ENCODE data around the gene CD300A. TPM values are rescaled to one million over a fixed set of nuclear protein-coding genes. Genes with fewer than 3 reads are reported as not detected.

The CD300A gene
- total and polyA plus RNA-seq, 2 donors (not counting 3 experiments of a cell fraction or from before 2014, with no cell fraction given) = not detected

- ChIA-PET POLR2A (no interaction called here), CTCF (no interaction called here)
- Histone ChIP-seq H3K9ac (replicated peaks; ENCODE audit: extremely low read depth, insufficient read depth, low read length) (no peak overlapping the region), H3K27me3 (ENCODE audit: control insufficient read depth in 2 of 2, insufficient read depth in 2 of 2, low read length in 2 of 2) (no peaks in the 10 kb centered on the region), H4K20me1 (replicated peaks; ENCODE audit: control insufficient read depth, extremely low read depth, insufficient read depth, low read length) (no peaks in the 10 kb centered on the region), H3K4me3 (replicated peaks in 1 of 3; ENCODE audit: insufficient read depth in 1 of 3, low read depth in 1 of 3, low read length in 3 of 3) (no peak overlapping the region), H3K9me3 (replicated peaks; ENCODE audit: control insufficient read depth, insufficient read depth, low read length) (no peaks in the 10 kb centered on the region), H3K36me3 (ENCODE audit: control insufficient read depth in 2 of 2, extremely low read depth in 1 of 2, insufficient read depth in 2 of 2, low read length in 2 of 2) (no peaks in the 10 kb centered on the region), H3K4me1 (ENCODE audit: control insufficient read depth, extremely low read depth, insufficient read depth, low read length) (no peaks in the 10 kb centered on the region), H3K79me2 (ENCODE audit: control insufficient read depth, insufficient read depth, low read length) (no peaks in the 10 kb centered on the region), H2AFZ (ENCODE audit: low read depth, low read length) (no peak overlapping the region), H3K4me2 (ENCODE audit: insufficient read depth, low read length) (no peak overlapping the region), H3K27ac (ENCODE audit: insufficient read depth, low read depth, low read length) (no peak overlapping the region), H3K9me1 (replicated peaks; ENCODE audit: control insufficient read depth, extremely low read depth, insufficient read depth, low read length) (no peaks in the 10 kb centered on the region)
- no peak for FAIRE-seq
- no peak for DNase-seq (ENCODE audit: low read depth, low spot score)
- TF ChIP-seq JUN (IDR thresholded peaks at IDR 0.05; ENCODE audit: borderline replicate concordance, insufficient read depth, insufficient read length, low read depth) = peak; percentile 13
- no peak for TF ChIP-seq EZH2 (IDR thresholded peaks at IDR 0.05; ENCODE audit: borderline replicate concordance, low read depth, low read length, severe bottlenecking)
- no peak for TF ChIP-seq MYC (IDR thresholded peaks at IDR 0.05; ENCODE audit: low read depth, low read length)
- no peak for TF ChIP-seq GATA2 (IDR thresholded peaks at IDR 0.05; ENCODE audit: insufficient read depth, insufficient read length, low read depth, low read length)
- TF ChIP-seq MAX (IDR thresholded peaks at IDR 0.05; ENCODE audit: insufficient read depth, insufficient read length) = no peak
- no TSS peak for BruUV-seq (replicated peaks)
- intact Hi-C loops (cut with micrococcal nuclease) = no loop called here
- dilution Hi-C loops (cut with MboI; ENCODE audit: extremely low pct_ligation_motif_present, low sequenced_read_pairs) = no loop called here
Observed at GRCh38 chr17:74514632-74515334, 48.3 kb downstream of the CD300A start.

GRCh38 chr17:74515941-74516340 is 49.5 kb downstream of the CD300A start:
- Histone ChIP-seq H3K27ac (ENCODE audit: insufficient read depth, low read depth, low read length) (no peak overlapping the region), H3K4me1 (ENCODE audit: control insufficient read depth, extremely low read depth, insufficient read depth, low read length) (no peaks in the 10 kb centered on the region), H3K27me3 (ENCODE audit: control insufficient read depth in 2 of 2, insufficient read depth in 2 of 2, low read length in 2 of 2) (no peaks in the 10 kb centered on the region), H3K9me3 (replicated peaks; ENCODE audit: control insufficient read depth, insufficient read depth, low read length) (no peaks in the 10 kb centered on the region), H3K36me3 (ENCODE audit: control insufficient read depth in 2 of 2, extremely low read depth in 1 of 2, insufficient read depth in 2 of 2, low read length in 2 of 2) (no peaks in the 10 kb centered on the region), H3K4me2 (ENCODE audit: insufficient read depth, low read length) (no peak overlapping the region), H3K4me3 (replicated peaks in 1 of 3; ENCODE audit: insufficient read depth in 1 of 3, low read depth in 1 of 3, low read length in 3 of 3) (no peak overlapping the region), H2AFZ (ENCODE audit: low read depth, low read length) (no peak overlapping the region), H3K9me1 (replicated peaks; ENCODE audit: control insufficient read depth, extremely low read depth, insufficient read depth, low read length) (no peaks in the 10 kb centered on the region), H3K9ac (replicated peaks; ENCODE audit: extremely low read depth, insufficient read depth, low read length) (no peak overlapping the region), H3K79me2 (ENCODE audit: control insufficient read depth, insufficient read depth, low read length) (no peaks in the 10 kb centered on the region), H4K20me1 (replicated peaks; ENCODE audit: control insufficient read depth, extremely low read depth, insufficient read depth, low read length) (no peaks in the 10 kb centered on the region)
- CTCF ChIA-PET = interaction anchor here (1.1 kb wide), 1 partner anchor 137 kb away, joined by 3 read pairs; no protein-coding TSS in a partner anchor
- POLR2A ChIA-PET = interaction anchor here (0.6 kb wide), 1 partner anchor 55 kb away, joined by 5 read pairs; no protein-coding TSS in a partner anchor
- no TSS peak for BruUV-seq (replicated peaks)
- FAIRE-seq = no peak
- DNase-seq (ENCODE audit: low read depth, low spot score) = no peak
- dilution Hi-C loops (cut with MboI; ENCODE audit: extremely low pct_ligation_motif_present, low sequenced_read_pairs) = no loop called here
- intact Hi-C loops (cut with micrococcal nuclease) = no loop called here
- no peak for TF ChIP-seq POLR2AphosphoS5 (IDR thresholded peaks at IDR 0.05; ENCODE audit: insufficient read depth, low read depth, low read length)
- TF ChIP-seq EZH2 (IDR thresholded peaks at IDR 0.05; ENCODE audit: borderline replicate concordance, low read depth, low read length, severe bottlenecking) = no peak
- TF ChIP-seq GATA2 (IDR thresholded peaks at IDR 0.05; ENCODE audit: insufficient read depth, insufficient read length, low read depth, low read length) = no peak
- TF ChIP-seq FOS (IDR thresholded peaks at IDR 0.05; ENCODE audit: borderline replicate concordance, insufficient read depth, low read length) = no peak
- TF ChIP-seq CTCF (IDR thresholded peaks at IDR 0.05; ENCODE audit: extremely low read depth in 1 of 2, insufficient read depth in 1 of 2, low read depth in 1 of 2, low read length in 2 of 2) = no peak
- TF ChIP-seq JUN (IDR thresholded peaks at IDR 0.05; ENCODE audit: borderline replicate concordance, insufficient read depth, insufficient read length, low read depth) = no peak
- no peak for TF ChIP-seq MAX (IDR thresholded peaks at IDR 0.05; ENCODE audit: insufficient read depth, insufficient read length)
- TF ChIP-seq POLR2A (IDR thresholded peaks at IDR 0.05; ENCODE audit: low read depth, low read length) = no peak
- TF ChIP-seq MYC (IDR thresholded peaks at IDR 0.05; ENCODE audit: low read depth, low read length) = no peak

Measured in endothelial cell of umbilical vein (primary cell).